Measurements from ENCODE around the gene CHMP6. TPM values are rescaled to one million over a fixed set of nuclear protein-coding genes. Genes with fewer than 3 reads are reported as not detected.

CHMP6 gene
- total RNA-seq, 1 experiment from 2014 or later: 17.4 TPM

DNA sequence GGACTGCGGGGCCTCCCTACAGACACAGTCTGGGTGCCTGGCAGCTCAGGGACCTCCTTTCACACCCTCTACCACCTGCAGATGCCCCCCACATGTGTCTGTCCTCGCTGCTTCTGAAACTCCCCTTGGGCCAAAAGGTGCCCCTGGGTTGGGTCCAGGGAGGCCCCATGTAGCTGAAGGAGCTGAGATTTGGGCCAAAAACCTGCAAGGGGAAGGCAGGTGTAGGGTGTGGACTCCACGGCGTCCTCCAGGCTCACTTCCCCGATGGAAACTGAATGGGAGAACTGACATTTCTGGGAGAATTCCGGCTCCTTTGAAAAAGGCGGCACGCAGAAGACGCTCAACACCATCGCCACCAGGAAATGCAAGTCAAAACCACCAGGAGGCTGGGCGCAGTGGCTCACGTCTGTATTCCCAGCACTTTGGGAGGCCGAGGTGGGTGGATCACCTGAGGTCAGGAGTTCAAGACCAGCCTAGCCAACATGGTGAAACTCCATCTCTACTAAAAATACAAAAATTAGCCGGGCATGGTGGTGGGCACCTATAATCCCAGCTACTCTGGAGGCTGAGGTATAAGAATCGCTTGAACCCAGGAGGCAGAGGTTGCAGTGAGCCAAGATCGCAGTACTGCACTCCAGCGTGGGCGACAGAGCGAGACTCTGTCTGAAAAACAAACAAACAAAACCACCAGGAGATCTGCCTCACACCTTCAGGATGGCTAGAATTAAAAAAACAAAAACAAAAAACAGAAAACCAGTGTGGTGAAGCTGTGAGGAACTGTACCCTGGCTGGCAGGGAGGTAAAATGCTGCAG, 30.1 kb downstream of the CHMP6 start:
- no peaks in the 10 kb centered on the region for H3K79me2 ChIP-seq (ENCODE audit: low read depth)
- no peaks in the 10 kb centered on the region for H4K20me1 ChIP-seq (ENCODE audit: insufficient read depth)
- no peak overlapping the region for H3K4me2 ChIP-seq
- H3K9me3 ChIP-seq (ENCODE audit: insufficient read depth, low read depth): no peaks in the 10 kb centered on the region
- H3K9me2 ChIP-seq (ENCODE audit: insufficient read depth): no peaks in the 10 kb centered on the region
- POLR2A ChIA-PET (ENCODE audit: unreplicated experiment): no interaction called here
- no peaks in the 10 kb centered on the region for H3K36me3 ChIP-seq (ENCODE audit: low read depth)
- no peak overlapping the region for H3K27ac ChIP-seq
- no peak for TF ChIP-seq EZH2 (IDR thresholded peaks at IDR 0.05; ENCODE audit: low read depth)
- TF ChIP-seq, protein P1, sequence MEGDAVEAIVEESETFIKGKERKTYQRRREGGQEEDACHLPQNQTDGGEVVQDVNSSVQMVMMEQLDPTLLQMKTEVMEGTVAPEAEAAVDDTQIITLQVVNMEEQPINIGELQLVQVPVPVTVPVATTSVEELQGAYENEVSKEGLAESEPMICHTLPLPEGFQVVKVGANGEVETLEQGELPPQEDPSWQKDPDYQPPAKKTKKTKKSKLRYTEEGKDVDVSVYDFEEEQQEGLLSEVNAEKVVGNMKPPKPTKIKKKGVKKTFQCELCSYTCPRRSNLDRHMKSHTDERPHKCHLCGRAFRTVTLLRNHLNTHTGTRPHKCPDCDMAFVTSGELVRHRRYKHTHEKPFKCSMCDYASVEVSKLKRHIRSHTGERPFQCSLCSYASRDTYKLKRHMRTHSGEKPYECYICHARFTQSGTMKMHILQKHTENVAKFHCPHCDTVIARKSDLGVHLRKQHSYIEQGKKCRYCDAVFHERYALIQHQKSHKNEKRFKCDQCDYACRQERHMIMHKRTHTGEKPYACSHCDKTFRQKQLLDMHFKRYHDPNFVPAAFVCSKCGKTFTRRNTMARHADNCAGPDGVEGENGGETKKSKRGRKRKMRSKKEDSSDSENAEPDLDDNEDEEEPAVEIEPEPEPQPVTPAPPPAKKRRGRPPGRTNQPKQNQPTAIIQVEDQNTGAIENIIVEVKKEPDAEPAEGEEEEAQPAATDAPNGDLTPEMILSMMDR (conservative IDR thresholded peaks at IDR 0.05): no peak
- CTCF ChIA-PET: no interaction called here
- H3K27me3 ChIP-seq (ENCODE audit: insufficient read depth, low read depth): no peaks in the 10 kb centered on the region
- DNase-seq: no peak
- H3K4me3 ChIP-seq: no peak overlapping the region
- H3F3A ChIP-seq (ENCODE audit: insufficient read depth, low read depth): no peaks in the 10 kb centered on the region
- no peaks in the 10 kb centered on the region for H3K4me1 ChIP-seq (replicated peaks; ENCODE audit: insufficient read depth)
- intact Hi-C loops (cut with micrococcal nuclease; ENCODE audit: unreplicated experiment): no loop called here
- H2AFZ ChIP-seq: no peak overlapping the region
- no TSS peak for BruUV-seq (replicated peaks)

DNA sequence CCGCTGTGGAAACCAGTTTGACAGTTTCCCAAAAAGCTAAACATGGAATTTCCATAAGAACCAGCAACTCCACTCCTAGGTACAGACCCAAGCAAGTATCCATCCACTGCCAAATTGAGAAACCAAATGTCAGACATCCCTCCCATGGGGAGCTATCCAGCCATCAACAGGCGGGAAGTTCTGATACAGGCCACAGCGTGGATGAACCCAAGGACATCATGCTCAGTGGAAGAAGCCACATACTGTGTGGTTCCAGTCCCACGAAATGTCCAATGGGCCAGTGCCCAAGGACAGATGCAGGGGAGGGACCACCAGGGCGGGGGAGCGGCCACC, 30.7 kb downstream of the CHMP6 start:
- no peaks in the 10 kb centered on the region for H4K20me1 ChIP-seq (ENCODE audit: insufficient read depth)
- no peaks in the 10 kb centered on the region for H3K9me2 ChIP-seq (ENCODE audit: insufficient read depth)
- H3K27me3 ChIP-seq (ENCODE audit: insufficient read depth, low read depth): no peaks in the 10 kb centered on the region
- no peaks in the 10 kb centered on the region for H3K36me3 ChIP-seq (ENCODE audit: low read depth)
- no peaks in the 10 kb centered on the region for H3F3A ChIP-seq (ENCODE audit: insufficient read depth, low read depth)
- no peak overlapping the region for H3K4me2 ChIP-seq
- no peak for DNase-seq
- no peak overlapping the region for H3K27ac ChIP-seq
- H2AFZ ChIP-seq: no peak overlapping the region
- intact Hi-C loops (cut with micrococcal nuclease; ENCODE audit: unreplicated experiment): no loop called here
- no peaks in the 10 kb centered on the region for H3K79me2 ChIP-seq (ENCODE audit: low read depth)
- H3K4me3 ChIP-seq: no peak overlapping the region
- ChIA-PET CTCF (no interaction called here), POLR2A (ENCODE audit: unreplicated experiment) (no interaction called here)
- H3K9me3 ChIP-seq (ENCODE audit: insufficient read depth, low read depth): no peaks in the 10 kb centered on the region
- no TSS peak for BruUV-seq (replicated peaks)
- no peaks in the 10 kb centered on the region for H3K4me1 ChIP-seq (replicated peaks; ENCODE audit: insufficient read depth)
- TF ChIP-seq, protein P1 (conservative IDR thresholded peaks at IDR 0.05): no peak
- TF ChIP-seq EZH2 (IDR thresholded peaks at IDR 0.05; ENCODE audit: low read depth): no peak

DNA sequence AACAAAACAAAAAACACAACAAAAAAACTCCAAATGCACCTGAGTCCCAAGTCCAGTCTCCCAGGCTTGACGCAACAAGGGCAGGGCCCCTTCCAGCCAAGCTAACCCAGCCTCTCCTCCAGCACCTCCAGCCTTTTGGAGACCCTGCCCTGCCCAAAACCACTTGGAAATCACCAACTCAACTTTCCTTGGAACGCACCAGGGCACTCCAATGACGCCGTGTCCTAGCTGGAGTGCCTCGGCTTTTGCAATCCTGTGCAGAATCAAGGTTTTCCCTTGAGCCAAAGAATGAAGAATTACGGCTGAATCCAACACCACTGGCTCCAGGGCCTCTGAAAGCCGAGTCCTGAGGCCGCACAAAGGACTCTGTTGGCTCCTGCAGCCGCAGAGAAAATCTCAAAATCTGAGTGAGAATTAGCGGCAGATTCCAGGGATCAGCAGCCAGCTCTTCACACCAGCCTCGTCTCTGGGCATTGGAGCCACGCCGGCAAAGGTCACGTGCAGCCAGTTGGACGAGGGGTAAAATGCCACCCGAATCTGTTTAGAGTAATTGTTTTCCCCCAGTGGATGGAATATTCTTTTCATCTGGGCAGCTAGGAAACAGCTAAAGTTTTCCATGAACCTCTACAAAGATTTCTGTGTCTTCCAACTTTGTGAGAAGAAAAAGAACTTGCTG, 33.6 kb downstream of the CHMP6 start:
- no peak overlapping the region for H3K4me3 ChIP-seq
- H3K4me1 ChIP-seq (replicated peaks; ENCODE audit: insufficient read depth): no peaks in the 10 kb centered on the region
- H3K4me2 ChIP-seq: no peak overlapping the region
- H3K36me3 ChIP-seq (ENCODE audit: low read depth): no peaks in the 10 kb centered on the region
- ChIA-PET CTCF (interaction anchor here (0.7 kb wide), 1 partner anchor 19 kb away, joined by 3 read pairs; no protein-coding TSS in a partner anchor), POLR2A (ENCODE audit: unreplicated experiment) (interaction anchor here (0.5 kb wide), 1 partner anchor 202 kb away, joined by 30 read pairs; no protein-coding TSS in a partner anchor)
- no peaks in the 10 kb centered on the region for H3F3A ChIP-seq (ENCODE audit: insufficient read depth, low read depth)
- intact Hi-C loops (cut with micrococcal nuclease; ENCODE audit: unreplicated experiment): no loop called here
- DNase-seq: no peak
- no peaks in the 10 kb centered on the region for H3K27me3 ChIP-seq (ENCODE audit: insufficient read depth, low read depth)
- H3K79me2 ChIP-seq (ENCODE audit: low read depth): no peaks in the 10 kb centered on the region
- no peak overlapping the region for H3K27ac ChIP-seq
- BruUV-seq (replicated peaks): no TSS peak
- no peaks in the 10 kb centered on the region for H3K9me2 ChIP-seq (ENCODE audit: insufficient read depth)
- no peaks in the 10 kb centered on the region for H4K20me1 ChIP-seq (ENCODE audit: insufficient read depth)
- H2AFZ ChIP-seq: no peak overlapping the region
- TF ChIP-seq, protein P1 (conservative IDR thresholded peaks at IDR 0.05): no peak
- no peak for TF ChIP-seq EZH2 (IDR thresholded peaks at IDR 0.05; ENCODE audit: low read depth)
- no peaks in the 10 kb centered on the region for H3K9me3 ChIP-seq (ENCODE audit: insufficient read depth, low read depth)

All from PC-9 (cell line).